OCI-LY3 (cell line): ENCODE measurements around the gene TMEM231.

ENCODE experiments used
- H2AFZ ChIP-seq: fragments of 200-600, 300-600 bp; shearing (Covaris generic); 2 replicates; pipeline ENCODE4 v1.6.0; 2014; ENCODE audit warnings: antibody characterized with exemption, low read depth, low read length
- H3K27ac ChIP-seq: fragments of 200-600, 300-600 bp; sonication (generic); 2 replicates; pipeline ENCODE4 v1.5.1; 2014; ENCODE audit warnings: mild to moderate bottlenecking, low read length, moderate library complexity, mixed read lengths
- H3K27me3 ChIP-seq: fragments of 200-600, 300-600 bp; sonication (generic); 2 replicates; pipeline ENCODE4 v1.6.1; 2014; ENCODE audit warnings: low read depth, low read length, mixed read lengths
- H3K36me3 ChIP-seq: fragments of 200-600, 300-600 bp; sonication (generic); replicated peaks from 2 replicates; pipeline ENCODE3; 2014; ENCODE audit warnings: low read depth, low read length, mixed read lengths
- H3K4me1 ChIP-seq: fragments of 300-600, 200-600 bp; sonication (generic); 2 replicates; pipeline ENCODE4 v1.6.1; 2014; ENCODE audit warnings: low read length, mixed read lengths
- H3K4me2 ChIP-seq: fragments of 200-600, 300-600 bp; sonication (generic); 2 replicates; pipeline ENCODE4 v1.6.1; 2014; ENCODE audit warnings: low read length, mixed read lengths
- H3K4me3 ChIP-seq: fragments of 300-600, 200-600 bp; sonication (generic); 2 replicates; pipeline ENCODE4 v1.5.1; 2014; ENCODE audit warnings: antibody characterized with exemption, mild to moderate bottlenecking, low read length, moderate library complexity
- H3K79me2 ChIP-seq: fragments of 300-600, 200-600 bp; shearing (Covaris generic); 2 replicates; pipeline ENCODE4 v1.6.1; 2014; ENCODE audit warnings: mild to moderate bottlenecking, low read length, mixed read lengths
- H3K9ac ChIP-seq: fragments of 300-600, 200-600 bp; shearing (Covaris generic); 2 replicates; pipeline ENCODE4 v1.6.0; 2014; ENCODE audit warnings: mild to moderate bottlenecking, low read length, moderate library complexity
- H3K9me3 ChIP-seq: fragments of 200-600, 300-600 bp; shearing (Covaris generic); 2 replicates; pipeline ENCODE4 v1.6.1; 2014; ENCODE audit warnings: low read length, mixed read lengths; ENCODE audit not compliant: insufficient read depth
- H4K20me1 ChIP-seq: fragments of 200-600, 300-600 bp; sonication (generic); 2 replicates; pipeline ENCODE4 v1.6.1; 2016; ENCODE audit warnings: low read length, mixed read lengths; ENCODE audit not compliant: insufficient read depth
- EZH2phosphoT487 ChIP-seq: fragments of 200-600 bp; shearing (Covaris generic); IDR thresholded peaks from 2 replicates; pipeline ENCODE4 v1.6.1; 2018; ENCODE audit warnings: antibody characterized with exemption, mixed run types, low read depth
- TF ChIP-seq, protein P1 (sequence below): fragments of 200-600, 300-600 bp; sonication (generic); IDR thresholded peaks from 2 replicates; pipeline ENCODE4 v1.5.1; 2014; ENCODE audit warnings: antibody characterized with exemption, low read length, low read depth

Gene TMEM231

DNA sequence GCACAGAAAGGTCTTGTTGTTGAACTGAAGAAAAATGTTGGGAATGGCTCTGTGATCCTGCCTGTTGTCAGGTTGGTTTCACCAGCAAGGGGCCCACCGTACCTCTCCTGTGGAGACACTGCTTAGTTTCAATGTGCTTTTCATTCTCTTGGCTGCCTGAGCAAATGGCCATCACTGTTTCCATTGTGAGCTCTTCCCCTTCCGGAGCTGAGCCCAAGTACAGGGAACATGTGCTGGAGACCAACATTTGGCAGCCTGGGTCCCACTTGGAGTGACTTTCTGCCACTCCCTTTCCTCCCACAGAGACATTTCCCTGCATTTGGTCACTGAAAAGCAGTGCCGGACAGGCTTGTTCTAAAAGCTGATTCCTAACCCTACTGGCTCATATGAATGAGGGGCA, 33.3 kb upstream of the TMEM231 start:
- no peaks in the 10 kb centered on the region for H3K9me3 ChIP-seq
- no peak overlapping the region for H3K4me2 ChIP-seq
- no peaks in the 10 kb centered on the region for H3K79me2 ChIP-seq
- no peaks in the 10 kb centered on the region for H3K27me3 ChIP-seq
- H3K27ac ChIP-seq = no peak overlapping the region
- H3K4me3 ChIP-seq = no peak overlapping the region
- no peak for TF ChIP-seq EZH2phosphoT487
- TF ChIP-seq, protein P1, sequence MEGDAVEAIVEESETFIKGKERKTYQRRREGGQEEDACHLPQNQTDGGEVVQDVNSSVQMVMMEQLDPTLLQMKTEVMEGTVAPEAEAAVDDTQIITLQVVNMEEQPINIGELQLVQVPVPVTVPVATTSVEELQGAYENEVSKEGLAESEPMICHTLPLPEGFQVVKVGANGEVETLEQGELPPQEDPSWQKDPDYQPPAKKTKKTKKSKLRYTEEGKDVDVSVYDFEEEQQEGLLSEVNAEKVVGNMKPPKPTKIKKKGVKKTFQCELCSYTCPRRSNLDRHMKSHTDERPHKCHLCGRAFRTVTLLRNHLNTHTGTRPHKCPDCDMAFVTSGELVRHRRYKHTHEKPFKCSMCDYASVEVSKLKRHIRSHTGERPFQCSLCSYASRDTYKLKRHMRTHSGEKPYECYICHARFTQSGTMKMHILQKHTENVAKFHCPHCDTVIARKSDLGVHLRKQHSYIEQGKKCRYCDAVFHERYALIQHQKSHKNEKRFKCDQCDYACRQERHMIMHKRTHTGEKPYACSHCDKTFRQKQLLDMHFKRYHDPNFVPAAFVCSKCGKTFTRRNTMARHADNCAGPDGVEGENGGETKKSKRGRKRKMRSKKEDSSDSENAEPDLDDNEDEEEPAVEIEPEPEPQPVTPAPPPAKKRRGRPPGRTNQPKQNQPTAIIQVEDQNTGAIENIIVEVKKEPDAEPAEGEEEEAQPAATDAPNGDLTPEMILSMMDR = no peak
- peaks cover 4% of the 10 kb centered on the region for H3K4me1 ChIP-seq
- H3K9ac ChIP-seq = no peak overlapping the region
- H4K20me1 ChIP-seq = no peaks in the 10 kb centered on the region
- H3K36me3 ChIP-seq = no peaks in the 10 kb centered on the region
- H2AFZ ChIP-seq = no peak overlapping the region

DNA sequence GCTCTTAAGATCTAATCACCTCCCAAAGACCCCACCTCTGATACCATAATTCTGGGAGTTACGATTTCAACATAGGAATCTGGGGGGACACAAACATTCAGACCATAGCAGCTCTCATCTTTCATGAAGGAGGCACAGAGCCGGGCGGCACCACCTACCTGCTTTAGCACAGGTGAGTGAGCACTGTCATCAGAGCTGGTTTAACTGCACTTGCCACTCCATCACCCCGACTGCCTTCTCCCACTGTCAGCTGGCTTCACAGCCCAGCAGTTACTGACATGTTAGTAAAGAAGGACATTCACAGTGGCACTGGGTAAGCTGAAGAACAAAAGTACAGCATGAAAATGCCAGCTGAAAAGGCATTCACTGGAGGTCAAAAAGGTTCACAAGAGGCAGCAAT, 32.7 kb upstream of the TMEM231 start:
- Histone ChIP-seq H3K9ac (no peak overlapping the region), H3K9me3 (no peaks in the 10 kb centered on the region), H3K4me3 (no peak overlapping the region), H3K4me1 (peaks cover 10% of the 10 kb centered on the region), H3K79me2 (no peaks in the 10 kb centered on the region), H3K27me3 (no peaks in the 10 kb centered on the region), H3K27ac (no peak overlapping the region), H3K4me2 (no peak overlapping the region), H2AFZ (no peak overlapping the region), H4K20me1 (no peaks in the 10 kb centered on the region), H3K36me3 (no peaks in the 10 kb centered on the region)
- TF ChIP-seq EZH2phosphoT487 = no peak
- TF ChIP-seq, protein P1 = no peak

DNA sequence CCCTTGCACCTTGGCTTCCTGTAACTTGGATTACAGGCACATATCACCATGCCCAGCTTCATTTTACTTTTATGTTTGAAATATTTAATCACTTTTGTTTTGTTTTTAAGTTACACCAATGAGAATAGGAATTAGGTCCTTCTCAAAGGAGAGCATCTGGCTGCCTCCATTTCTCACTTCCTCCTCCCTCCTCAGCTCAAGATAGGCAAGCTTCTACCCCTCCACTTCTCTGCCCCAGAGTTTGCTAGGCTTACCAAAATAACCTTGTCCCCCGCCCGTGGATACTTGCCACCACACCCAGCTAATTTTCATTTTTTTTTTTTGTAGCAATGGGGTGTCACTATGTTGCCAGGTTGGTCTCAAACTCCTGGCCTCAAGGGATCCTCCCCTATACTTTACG, 28.1 kb upstream of the TMEM231 start:
- H3K4me2 ChIP-seq = peak overlapping the region; percentile 55
- no peak for TF ChIP-seq EZH2phosphoT487
- TF ChIP-seq, protein P1 = no peak
- H3K79me2 ChIP-seq = no peaks in the 10 kb centered on the region

DNA sequence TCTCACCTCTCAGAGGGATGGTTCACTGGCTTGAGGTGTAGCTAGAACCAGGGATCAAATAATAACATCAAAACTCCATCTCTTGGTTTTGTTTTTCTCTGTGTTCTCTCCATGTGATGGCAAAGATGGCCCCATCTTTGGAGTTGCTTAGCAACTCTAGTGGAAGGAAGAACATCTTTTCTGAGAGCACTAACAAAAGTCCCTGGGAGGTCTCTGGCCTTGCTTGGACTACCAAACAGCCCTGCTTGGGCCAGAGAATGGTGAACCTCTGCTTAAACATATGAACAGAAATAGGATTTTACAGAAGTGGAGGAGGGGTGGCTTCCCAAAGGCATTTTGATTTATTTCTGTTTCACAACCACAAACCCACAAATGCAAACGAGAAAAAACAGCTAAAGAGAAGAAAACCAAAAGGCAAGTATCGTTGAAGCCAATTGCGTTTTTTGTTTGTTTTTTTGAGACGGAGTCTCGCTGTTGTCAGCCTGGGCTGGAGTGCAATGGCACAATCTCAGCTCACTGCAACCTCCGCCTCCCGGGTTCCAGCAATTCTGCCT, 23.3 kb upstream of the TMEM231 start:
- H3K9me3 ChIP-seq = no peaks in the 10 kb centered on the region
- H2AFZ ChIP-seq = no peak overlapping the region
- H3K27me3 ChIP-seq = no peaks in the 10 kb centered on the region
- H3K4me1 ChIP-seq = peaks cover 19% of the 10 kb centered on the region
- no peak overlapping the region for H3K27ac ChIP-seq
- H3K9ac ChIP-seq = no peak overlapping the region
- H3K4me3 ChIP-seq = no peak overlapping the region
- H4K20me1 ChIP-seq = peaks cover 12% of the 10 kb centered on the region
- H3K79me2 ChIP-seq = no peaks in the 10 kb centered on the region
- H3K36me3 ChIP-seq = peaks cover 42% of the 10 kb centered on the region
- H3K4me2 ChIP-seq = no peak overlapping the region
- TF ChIP-seq, protein P1 = no peak
- no peak for TF ChIP-seq EZH2phosphoT487

More for the DNA sequence above, 28.1 kb upstream of the TMEM231 start:
- Histone ChIP-seq H3K27me3 (no peaks in the 10 kb centered on the region), H3K9ac (no peak overlapping the region), H3K4me1 (peaks cover 15% of the 10 kb centered on the region), H3K9me3 (no peaks in the 10 kb centered on the region), H4K20me1 (no peaks in the 10 kb centered on the region), H3K4me3 (no peak overlapping the region), H3K36me3 (peaks cover 4% of the 10 kb centered on the region), H2AFZ (no peak overlapping the region), H3K27ac (peak overlapping the region; percentile 19; the same call in 1 of the 2 replicates)
